Activated naive CD4-positive, alpha-beta T cell treated with anti-CD3 and anti-CD28 coated beads, Interleukin-2, amount 10 ng/mL, durations not matched to agents 7 days and 5 days (primary cell): ENCODE data around the gene NTSR1.

Experiments used
- CTCF ChIA-PET: fragments of 350-600 bp; sonication (Branson Sonifier 250); formaldehyde crosslinking; loops from one replicate; lab custom pipeline; 2021; ENCODE audit warnings: antibody characterized with exemption; lab: Charles Lee
- DNase-seq: peaks from one replicate; pipeline ENCODE4 v3.0.0-alpha.2; 2020
- H3K27ac Mint-ChIP-seq: one replicate; pipeline ENCODE4 v1.8.0; 2021; ENCODE audit warnings: mild to moderate bottlenecking, moderate library complexity, mixed read lengths
- H3K27me3 Mint-ChIP-seq: one replicate; pipeline ENCODE4 v1.8.0; 2021; ENCODE audit warnings: mild to moderate bottlenecking, mixed read lengths
- H3K36me3 Mint-ChIP-seq: one replicate; pipeline ENCODE4 v1.8.0; 2021; ENCODE audit warnings: mixed read lengths
- H3K4me1 Mint-ChIP-seq: one replicate; pipeline ENCODE4 v1.8.0; 2021; ENCODE audit warnings: mixed read lengths
- H3K4me3 Mint-ChIP-seq: one replicate; pipeline ENCODE4 v1.8.0; 2021; ENCODE audit warnings: mild to moderate bottlenecking, moderate library complexity, mixed read lengths
- H3K9me3 Mint-ChIP-seq: one replicate; pipeline ENCODE4 v1.8.0; 2021; ENCODE audit warnings: mixed read lengths

NTSR1 gene

GRCh38 chr20:62708591-62709536 is at the start of gene NTSR1:
TSS of gene NTSR1 (plus strand) at chr20:62708836. CDS start at chr20:62709208, 372 bp downstream.
- Mint-ChIP-seq H3K4me3 (peak within 1 kb of the TSS; percentile 18), H3K27ac (no peak within 1 kb of the TSS)
- CTCF ChIA-PET: no interaction called here

DNA sequence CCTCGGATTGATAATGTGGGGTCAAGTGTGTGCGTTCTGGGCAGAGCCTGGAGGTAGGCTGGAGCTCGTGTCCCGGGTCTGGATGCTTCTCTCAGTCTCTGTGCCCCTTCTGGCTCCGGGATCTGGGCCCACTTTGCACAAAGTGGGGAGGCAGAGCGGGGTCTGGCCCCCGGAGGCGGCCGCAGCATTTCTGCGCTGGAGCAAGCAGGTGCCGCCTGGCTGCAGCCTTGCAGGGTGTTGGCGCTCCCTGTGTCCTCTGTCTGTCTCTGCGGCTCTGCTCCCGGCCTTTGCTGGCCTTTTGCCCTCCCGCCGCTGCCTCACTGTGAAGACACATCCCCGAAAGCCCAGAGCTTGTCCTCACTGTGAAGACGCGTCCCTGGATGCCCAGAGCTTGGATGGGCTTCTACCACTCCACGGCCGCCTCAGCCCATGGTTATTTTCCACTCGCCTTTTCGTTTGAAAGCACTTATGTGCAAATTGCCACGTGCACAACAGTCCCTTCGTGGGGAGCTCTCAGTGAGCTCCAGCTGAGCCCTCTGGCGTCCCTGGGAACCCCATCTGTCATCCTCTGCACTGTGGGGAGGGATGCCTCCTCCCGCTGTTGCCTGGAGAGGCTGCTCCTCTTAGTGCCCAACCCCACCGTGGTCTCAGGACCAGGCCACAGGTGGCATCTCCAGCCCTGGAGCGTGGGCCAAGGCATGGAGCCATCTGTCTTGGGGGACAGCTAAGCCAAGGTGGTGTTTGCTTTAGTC is 49.0 kb upstream of the NTSR1 start:
- Mint-ChIP-seq H3K27ac (no peak overlapping the region), H3K36me3 (peaks cover 19% of the 10 kb centered on the region)
- CTCF ChIA-PET: no interaction called here

More at GRCh38 chr20:62708591-62709536, at the start of gene NTSR1:
- H3K36me3 Mint-ChIP-seq: no peaks in the 10 kb centered on the region
- peaks cover 95% of the 10 kb centered on the region for H3K27me3 Mint-ChIP-seq
- H3K4me1 Mint-ChIP-seq: peaks cover 10% of the 10 kb centered on the region
- no peaks in the 10 kb centered on the region for H3K9me3 Mint-ChIP-seq
- no peak for DNase-seq

DNA sequence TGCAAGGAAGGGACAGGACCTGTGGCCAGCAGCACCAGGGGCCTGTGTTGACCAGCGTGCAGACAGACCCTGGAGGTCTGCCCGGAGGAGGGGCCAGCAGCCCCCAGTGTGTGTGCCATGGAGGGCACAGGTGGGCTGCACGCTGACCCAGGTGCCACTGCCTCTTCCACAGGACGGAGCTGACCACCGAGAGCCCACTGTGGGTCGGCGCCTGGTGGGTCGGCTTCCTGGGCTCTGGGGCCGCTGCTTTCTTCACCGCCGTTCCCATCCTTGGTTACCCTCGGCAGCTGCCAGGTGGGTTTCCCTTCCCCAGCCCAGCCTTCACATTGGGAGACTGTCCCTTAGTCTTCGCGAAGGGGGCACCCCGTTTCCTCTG is 48.4 kb upstream of the NTSR1 start:
- CTCF ChIA-PET: no interaction called here
- no peak for DNase-seq
- H3K27me3 Mint-ChIP-seq: no peaks in the 10 kb centered on the region
- no peak overlapping the region for H3K27ac Mint-ChIP-seq
- H3K4me1 Mint-ChIP-seq: no peaks in the 10 kb centered on the region
- H3K4me3 Mint-ChIP-seq: no peak overlapping the region
- no peaks in the 10 kb centered on the region for H3K9me3 Mint-ChIP-seq
- H3K36me3 Mint-ChIP-seq: peaks cover 16% of the 10 kb centered on the region

More for the DNA sequence above, 49.0 kb upstream of the NTSR1 start:
- H3K9me3 Mint-ChIP-seq: no peaks in the 10 kb centered on the region
- no peak for DNase-seq
- H3K4me1 Mint-ChIP-seq: no peaks in the 10 kb centered on the region
- no peaks in the 10 kb centered on the region for H3K27me3 Mint-ChIP-seq
- H3K4me3 Mint-ChIP-seq: no peak overlapping the region

DNA sequence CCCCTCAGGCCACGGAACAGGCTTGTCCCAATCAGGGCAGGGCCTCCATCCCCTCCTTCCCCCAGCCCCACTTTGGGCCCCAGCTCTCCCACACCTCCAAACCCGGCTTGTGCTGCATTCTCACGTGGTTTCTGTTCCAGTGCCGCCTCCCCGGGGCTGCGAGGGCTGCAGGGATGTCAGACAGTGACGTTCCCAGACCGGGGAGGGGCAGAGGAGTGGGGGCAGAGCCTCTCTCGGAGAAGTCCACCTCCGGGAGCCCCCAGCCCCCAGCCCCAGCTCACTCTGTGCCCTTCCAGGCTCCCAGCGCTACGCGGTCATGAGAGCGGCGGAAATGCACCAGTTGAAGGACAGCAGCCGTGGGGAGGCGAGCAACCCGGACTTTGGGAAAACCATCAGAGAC is 47.9 kb upstream of the NTSR1 start:
- Mint-ChIP-seq H3K4me1 (no peaks in the 10 kb centered on the region), H3K27ac (peak overlapping the region; percentile 24), H3K27me3 (no peaks in the 10 kb centered on the region), H3K36me3 (peaks cover 16% of the 10 kb centered on the region), H3K4me3 (no peak overlapping the region), H3K9me3 (no peaks in the 10 kb centered on the region)
- DNase-seq: no peak
- CTCF ChIA-PET: no interaction called here

DNA sequence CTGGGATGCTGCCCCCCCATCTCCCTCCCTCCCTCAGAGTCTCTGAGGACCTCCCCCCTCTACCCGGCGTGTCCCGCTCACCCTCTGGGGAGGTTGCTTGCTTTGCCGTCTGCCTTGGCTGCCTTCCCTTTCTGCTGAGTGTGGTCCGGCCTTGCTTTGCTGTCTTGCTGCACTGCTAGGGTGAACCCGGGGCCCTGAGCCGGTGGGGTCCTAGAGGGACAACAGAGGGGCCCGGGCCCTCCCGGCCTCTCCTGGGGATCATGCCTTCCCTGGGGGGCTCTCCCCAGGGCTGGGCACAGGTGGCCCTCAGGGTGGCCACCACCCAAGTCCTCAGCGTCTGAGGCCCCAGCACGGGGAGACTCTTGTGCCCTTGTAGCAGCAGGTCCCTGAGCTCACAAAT is 47.0 kb upstream of the NTSR1 start:
- DNase-seq: no peak
- Mint-ChIP-seq H3K4me3 (no peak overlapping the region), H3K36me3 (peaks cover 16% of the 10 kb centered on the region), H3K27me3 (no peaks in the 10 kb centered on the region), H3K4me1 (no peaks in the 10 kb centered on the region), H3K9me3 (no peaks in the 10 kb centered on the region), H3K27ac (peak overlapping the region; percentile 65)
- CTCF ChIA-PET: no interaction called here

DNA sequence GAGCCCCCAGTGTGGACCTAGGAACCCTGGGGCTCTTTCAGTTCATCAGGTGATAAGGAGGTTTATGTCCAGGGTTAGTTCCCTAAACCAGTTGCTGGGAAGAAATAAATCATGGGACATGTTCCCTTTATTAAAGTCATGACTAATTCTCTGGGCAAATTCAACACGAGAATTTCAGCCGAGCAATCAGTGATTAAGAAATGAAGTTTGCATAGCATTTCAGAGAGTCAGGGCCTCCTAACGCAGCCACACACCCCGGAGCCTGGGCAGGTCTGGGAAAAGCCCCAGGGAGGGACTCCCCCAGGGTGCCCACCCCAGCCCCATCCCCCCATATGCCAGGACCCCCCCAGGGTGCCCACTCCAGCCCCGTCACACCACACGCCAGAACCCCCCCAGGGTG is 46.2 kb upstream of the NTSR1 start:
- CTCF ChIA-PET: interaction anchor here (1.5 kb wide), 1 partner anchor 163 kb away, joined by 3 read pairs; no protein-coding TSS in a partner anchor
- Mint-ChIP-seq H3K27me3 (no peaks in the 10 kb centered on the region), H3K36me3 (peaks cover 18% of the 10 kb centered on the region), H3K27ac (no peak overlapping the region), H3K9me3 (no peaks in the 10 kb centered on the region), H3K4me1 (no peaks in the 10 kb centered on the region), H3K4me3 (no peak overlapping the region)
- DNase-seq: no peak

GRCh38 chr20:62663145-62664018 is 45.3 kb upstream of the NTSR1 start:
- Mint-ChIP-seq H3K27ac (peak overlapping the region; percentile 30), H3K27me3 (no peaks in the 10 kb centered on the region), H3K9me3 (no peaks in the 10 kb centered on the region), H3K36me3 (peaks cover 24% of the 10 kb centered on the region), H3K4me1 (peaks cover 1% of the 10 kb centered on the region), H3K4me3 (no peak overlapping the region)
- DNase-seq: no peak
- CTCF ChIA-PET: interaction anchor here (0.7 to 1.5 kb wide), 3 partner anchors 110 to 164 kb away, joined by 3 read pairs; no protein-coding TSS in a partner anchor

GRCh38 chr20:62664019-62664971 is 44.3 kb upstream of the NTSR1 start:
- Mint-ChIP-seq H3K4me1 (peaks cover 3% of the 10 kb centered on the region), H3K36me3 (peaks cover 25% of the 10 kb centered on the region), H3K4me3 (no peak overlapping the region), H3K27me3 (no peaks in the 10 kb centered on the region), H3K9me3 (no peaks in the 10 kb centered on the region), H3K27ac (no peak overlapping the region)
- CTCF ChIA-PET: interaction anchor here (0.7 to 1.5 kb wide), 3 partner anchors 109 to 165 kb away, joined by 3 read pairs; no protein-coding TSS in a partner anchor
- DNase-seq: no peak

DNA sequence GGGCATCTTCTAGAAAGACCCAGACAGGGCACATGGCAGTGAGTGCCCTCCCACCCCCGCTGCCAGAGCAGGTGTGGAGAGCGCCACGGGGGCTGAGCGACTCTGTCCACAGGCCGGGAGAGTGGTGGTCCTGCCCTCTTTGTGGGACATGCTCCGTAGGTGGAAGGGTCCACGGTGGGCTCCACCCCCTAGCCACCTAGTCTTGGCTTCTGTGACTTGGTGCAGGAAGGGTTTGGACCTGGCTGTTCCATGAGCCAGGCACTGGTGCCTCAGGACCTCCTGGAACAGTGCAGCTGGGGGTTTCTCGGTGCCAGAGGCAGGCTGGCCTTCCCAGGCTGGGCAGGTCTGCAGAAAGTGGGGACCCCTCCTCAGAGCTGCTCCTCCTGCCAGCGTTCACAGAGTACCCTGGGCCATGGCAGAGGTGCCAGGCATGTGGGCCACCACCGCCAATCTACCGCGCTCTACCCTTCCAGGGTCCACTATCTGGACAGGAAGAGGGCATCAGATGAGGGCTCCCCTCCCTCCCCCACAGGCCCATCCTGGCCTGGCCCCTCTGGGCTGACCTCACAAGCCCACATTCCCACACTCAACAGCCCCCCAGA is 43.4 kb upstream of the NTSR1 start:
- Mint-ChIP-seq H3K4me3 (no peak overlapping the region), H3K27me3 (no peaks in the 10 kb centered on the region), H3K36me3 (peaks cover 24% of the 10 kb centered on the region), H3K4me1 (peaks cover 3% of the 10 kb centered on the region), H3K9me3 (no peaks in the 10 kb centered on the region), H3K27ac (no peak overlapping the region)
- DNase-seq: no peak
- CTCF ChIA-PET: interaction anchor here (1.2 kb wide), 1 partner anchor 127 kb away, joined by 5 read pairs; no protein-coding TSS in a partner anchor

- peaks cover 29% of the 10 kb centered on the region for H3K36me3 Mint-ChIP-seq
- H3K4me1 Mint-ChIP-seq: peaks cover 3% of the 10 kb centered on the region
- no peak for DNase-seq
- no peak overlapping the region for H3K4me3 Mint-ChIP-seq
- no peaks in the 10 kb centered on the region for H3K9me3 Mint-ChIP-seq
- CTCF ChIA-PET: interaction anchor here (1.2 to 1.7 kb wide), 2 partner anchors 126 kb away, joined by 5 read pairs; no protein-coding TSS in a partner anchor
- H3K27ac Mint-ChIP-seq: peak overlapping the region; percentile 64
- H3K27me3 Mint-ChIP-seq: no peaks in the 10 kb centered on the region
Measured at GRCh38 chr20:62665826-62666735, 42.6 kb upstream of the NTSR1 start.

DNA sequence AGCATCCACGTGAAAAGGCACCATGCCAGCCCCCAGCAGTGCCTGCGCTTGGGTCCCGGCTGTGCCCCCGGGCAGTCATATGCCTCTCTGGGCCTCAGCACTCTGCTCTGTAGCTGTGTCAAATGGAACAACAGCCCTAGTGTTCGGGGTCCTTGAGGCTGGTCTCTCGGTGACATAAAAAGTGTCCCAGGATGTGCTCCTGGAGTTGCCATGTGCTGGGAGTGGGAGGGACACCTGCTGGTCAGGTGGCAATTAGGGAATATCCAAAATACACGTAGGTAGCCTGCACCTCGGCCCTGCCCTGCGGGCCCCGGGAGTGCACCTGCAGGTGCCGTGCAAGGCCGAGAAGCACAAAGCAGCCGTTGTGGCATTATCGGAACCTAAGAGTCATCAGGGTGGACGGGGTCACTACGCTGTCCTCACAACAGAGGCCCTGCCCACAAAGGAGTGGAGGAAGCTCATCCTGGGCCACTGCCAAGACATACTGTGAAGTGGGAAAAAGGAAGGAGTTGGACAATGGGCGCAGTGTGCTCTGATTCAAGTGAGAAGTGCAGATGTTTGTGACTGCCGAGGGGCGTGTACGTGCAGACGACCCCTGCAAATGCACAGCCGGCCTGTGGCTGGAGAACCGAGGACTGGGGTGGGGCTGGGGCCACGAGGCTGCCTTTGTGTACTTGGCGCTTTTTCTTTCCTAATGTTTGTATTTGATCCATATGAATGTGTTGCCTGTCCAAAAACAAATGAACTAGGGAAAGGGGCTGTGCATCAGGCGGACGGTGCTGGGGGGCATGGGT is 41.7 kb upstream of the NTSR1 start:
- no peaks in the 10 kb centered on the region for H3K27me3 Mint-ChIP-seq
- CTCF ChIA-PET: interaction anchor here (1.7 kb wide), 1 partner anchor 125 kb away, joined by 5 read pairs; no protein-coding TSS in a partner anchor

More for the DNA sequence above, 41.7 kb upstream of the NTSR1 start:
- H3K4me3 Mint-ChIP-seq: no peak overlapping the region
- DNase-seq: no peak
- peaks cover 3% of the 10 kb centered on the region for H3K4me1 Mint-ChIP-seq
- peaks cover 33% of the 10 kb centered on the region for H3K36me3 Mint-ChIP-seq
- H3K9me3 Mint-ChIP-seq: no peaks in the 10 kb centered on the region
- peak overlapping the region; percentile 81 for H3K27ac Mint-ChIP-seq
